Measurements from ENCODE around the gene GSTO1.

Gene GSTO1

GRCh38 chr10:104297697-104298660, 43.3 kb downstream of the GSTO1 start:
- peak; percentile 47 for TF ChIP-seq CTCF (IDR thresholded peaks at IDR 0.05)

GRCh38 chr10:104299031-104299904, 44.6 kb downstream of the GSTO1 start:
- no peak for TF ChIP-seq CTCF (IDR thresholded peaks at IDR 0.05)

GRCh38 chr10:104300002-104300735, 45.5 kb downstream of the GSTO1 start:
- no peak for TF ChIP-seq CTCF (IDR thresholded peaks at IDR 0.05)

GRCh38 chr10:104300736-104301292, 46.1 kb downstream of the GSTO1 start:
- peak; percentile 39; the same call in 1 of the 2 replicates for TF ChIP-seq CTCF (IDR thresholded peaks at IDR 0.05)

- no peak for TF ChIP-seq CTCF (IDR thresholded peaks at IDR 0.05)
Observed at GRCh38 chr10:104301907-104302690, 47.4 kb downstream of the GSTO1 start.

- no peak for TF ChIP-seq CTCF (IDR thresholded peaks at IDR 0.05)
Observed at GRCh38 chr10:104303594-104304355, 49.1 kb downstream of the GSTO1 start.
